Frontal cortex (tissue), 4 donors: ENCODE measurements around the gene PIK3C2A. TPM values are rescaled to one million over a fixed set of nuclear protein-coding genes. Genes with fewer than 3 reads are reported as not detected.

Experiments
- DNase-seq, 2 donors: peaks; one replicate each; pipeline ENCODE4 v3.0.0; 2012; ENCODE audit warnings: low spot score in 2 of 2
- FAIRE-seq: peaks from 2 replicates; lab custom pipeline; 2012; peaks lifted over from hg19 to GRCh38; lab: Jason Lieb, UNC
- total RNA-seq: library from RNA; depleted of rRNA; stranded (reverse); fragments of >200 nt; gene quantifications from one replicate; pipeline ENCODE4 v1.2.3, GENCODE V29; 2014
- donor health status: control.
- donor health status: control.
- donor health status: control.

The PIK3C2A gene
- total RNA-seq, 1 donor from 2014 or later = 37.9 TPM

DNA sequence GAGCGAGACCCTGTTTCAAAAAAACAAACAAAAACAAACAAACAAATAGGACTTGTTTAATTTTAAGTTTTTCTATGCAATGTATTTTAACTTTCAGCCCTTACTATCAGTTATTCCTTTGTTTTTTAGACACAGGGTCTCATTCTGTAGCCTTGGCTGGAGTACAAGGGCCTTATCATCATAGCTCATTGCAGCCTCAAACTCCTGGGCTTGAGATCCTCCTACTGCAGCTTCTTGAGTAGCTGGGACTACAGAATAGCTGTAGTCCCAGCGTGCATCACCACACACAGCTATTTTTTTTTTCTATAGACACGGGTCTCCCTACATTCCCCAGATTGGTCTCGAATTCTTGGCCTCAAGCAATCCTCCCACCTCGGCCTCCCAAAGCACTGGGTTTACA, 44.5 kb downstream of the PIK3C2A start:
- DNase-seq = no peak
- no peak for FAIRE-seq

DNA sequence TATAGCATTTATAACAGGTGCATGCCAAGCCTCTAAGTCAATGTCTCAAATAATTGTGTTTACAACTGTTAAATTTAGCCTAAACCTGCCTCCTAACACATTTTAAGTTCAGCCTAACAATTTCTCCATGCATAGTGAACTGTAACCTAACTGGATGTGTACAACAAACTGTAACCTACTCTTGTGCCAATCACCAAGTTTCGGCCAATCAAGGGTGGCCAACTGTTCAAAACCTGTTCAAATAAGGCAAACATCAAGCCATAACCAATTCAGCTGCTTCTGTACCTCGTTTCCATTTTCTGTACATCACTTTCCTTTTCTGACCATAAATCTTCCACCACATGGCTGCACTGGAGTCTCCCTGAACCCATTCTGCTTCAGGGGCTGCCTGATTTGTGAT, 45.4 kb downstream of the PIK3C2A start:
- no peak for FAIRE-seq
- no peak for DNase-seq

DNA sequence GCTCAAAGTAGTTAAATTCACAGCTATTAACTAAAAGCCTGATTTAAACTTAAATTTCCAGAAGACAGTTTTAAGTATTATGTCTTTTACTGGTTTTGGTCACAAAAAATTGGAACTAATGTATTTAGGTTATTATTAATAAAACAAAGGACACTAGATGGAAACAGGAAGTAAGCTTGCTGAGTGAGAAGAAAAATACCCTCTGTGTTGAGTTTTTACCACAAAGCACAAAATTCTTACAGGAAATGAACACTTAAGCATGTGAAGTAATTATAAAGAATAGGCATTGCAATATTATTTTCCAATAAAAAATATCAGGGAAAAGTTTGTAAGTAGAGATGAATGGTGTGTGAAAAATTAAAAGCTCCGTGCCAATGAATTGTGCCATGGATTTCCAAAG, 46.3 kb downstream of the PIK3C2A start:
- DNase-seq (no peak), FAIRE-seq (no peak)

DNA sequence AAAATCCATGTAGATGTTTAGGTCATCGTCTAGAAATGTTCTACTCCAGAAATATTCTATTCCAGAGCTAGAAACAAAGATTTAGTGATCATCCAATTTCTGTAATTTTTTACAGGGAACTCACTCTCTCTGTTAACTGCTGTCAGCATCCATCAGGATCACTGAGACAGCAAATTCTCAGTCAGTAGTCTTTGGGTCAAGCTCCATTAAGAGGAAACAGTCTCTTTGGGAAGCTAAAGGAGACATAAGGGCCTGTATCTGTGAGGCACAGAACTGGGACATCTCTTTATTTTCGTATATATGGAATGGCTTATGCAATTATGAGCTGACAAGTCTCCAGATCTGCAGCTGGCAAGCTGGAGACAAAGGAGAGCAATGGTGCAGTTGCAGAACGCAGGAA, 48.3 kb downstream of the PIK3C2A start:
- FAIRE-seq (no peak), DNase-seq (no peak)

Other genes starting within 250 kb of the PIK3C2A start
- gene PLEKHA7, start 193.6 kb downstream of the PIK3C2A start, total RNA-seq = 6.9 TPM
- 1,648 TPM for gene RPS13, start 130.3 kb downstream of the PIK3C2A start, total RNA-seq
- gene NUCB2, start 68.8 kb upstream of the PIK3C2A start, total RNA-seq = 83.6 TPM
- gene NCR3LG1, start 143.8 kb upstream of the PIK3C2A start, total RNA-seq = 10.2 TPM
- 11.0 TPM for gene KCNJ11, start 180.7 kb upstream of the PIK3C2A start, total RNA-seq